ENCODE results near the gene KRTAP5-3. TPM values are rescaled to one million over a fixed set of nuclear protein-coding genes. Genes with fewer than 3 reads are reported as not detected.

KRTAP5-3 gene
- total RNA-seq, 1 experiment from 2014 or later = not detected

DNA sequence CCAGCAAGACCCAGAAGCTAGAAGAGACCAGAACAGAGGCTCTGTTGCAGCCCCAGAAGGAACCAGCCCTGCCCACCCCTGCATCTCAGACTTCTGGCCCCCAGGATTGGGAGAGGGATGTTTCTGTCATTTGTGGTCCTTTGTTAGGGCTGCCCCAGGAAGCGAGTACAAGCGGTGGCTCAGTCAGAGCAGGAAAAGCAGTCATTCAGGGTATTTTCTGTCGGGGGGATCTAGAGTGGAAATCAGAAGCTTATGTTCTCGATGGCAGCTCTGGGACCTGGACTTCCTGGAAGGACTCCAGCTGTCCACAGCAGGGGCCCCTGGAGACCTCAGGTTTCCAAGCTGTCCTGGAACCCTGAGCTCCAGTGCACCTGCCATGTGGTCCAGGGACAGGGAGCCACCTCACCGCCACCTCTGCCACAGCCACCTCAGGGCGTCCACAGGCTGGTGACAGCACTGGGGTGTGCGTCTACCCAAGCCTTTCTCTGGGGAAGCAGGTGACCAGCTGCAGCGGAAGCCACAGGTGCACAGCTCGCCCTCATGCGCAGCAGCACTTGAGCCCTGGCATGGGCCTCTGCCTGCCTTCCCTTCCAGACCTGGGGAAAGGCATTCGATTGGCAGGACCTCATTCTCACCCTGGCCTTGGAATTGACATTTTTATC is 23.9 kb upstream of the KRTAP5-3 start:
- BruUV-seq (replicated peaks) = no TSS peak
- Mint-ChIP-seq H3K4me1 (ENCODE audit: insufficient read depth, unreplicated experiment) (peaks cover 5% of the 10 kb centered on the region), H3K27me3 (ENCODE audit: insufficient read depth, unreplicated experiment) (peaks cover 77% of the 10 kb centered on the region), H3K9me3 (ENCODE audit: unreplicated experiment) (no peaks in the 10 kb centered on the region), H3K4me3 (ENCODE audit: unreplicated experiment) (no peak overlapping the region), H3K27ac (ENCODE audit: low read depth, unreplicated experiment) (no peak overlapping the region), H3K36me3 (ENCODE audit: insufficient read depth, unreplicated experiment) (no peaks in the 10 kb centered on the region)
- intact Hi-C loops (cut with micrococcal nuclease) = no loop called here
- TF ChIP-seq, protein P1, sequence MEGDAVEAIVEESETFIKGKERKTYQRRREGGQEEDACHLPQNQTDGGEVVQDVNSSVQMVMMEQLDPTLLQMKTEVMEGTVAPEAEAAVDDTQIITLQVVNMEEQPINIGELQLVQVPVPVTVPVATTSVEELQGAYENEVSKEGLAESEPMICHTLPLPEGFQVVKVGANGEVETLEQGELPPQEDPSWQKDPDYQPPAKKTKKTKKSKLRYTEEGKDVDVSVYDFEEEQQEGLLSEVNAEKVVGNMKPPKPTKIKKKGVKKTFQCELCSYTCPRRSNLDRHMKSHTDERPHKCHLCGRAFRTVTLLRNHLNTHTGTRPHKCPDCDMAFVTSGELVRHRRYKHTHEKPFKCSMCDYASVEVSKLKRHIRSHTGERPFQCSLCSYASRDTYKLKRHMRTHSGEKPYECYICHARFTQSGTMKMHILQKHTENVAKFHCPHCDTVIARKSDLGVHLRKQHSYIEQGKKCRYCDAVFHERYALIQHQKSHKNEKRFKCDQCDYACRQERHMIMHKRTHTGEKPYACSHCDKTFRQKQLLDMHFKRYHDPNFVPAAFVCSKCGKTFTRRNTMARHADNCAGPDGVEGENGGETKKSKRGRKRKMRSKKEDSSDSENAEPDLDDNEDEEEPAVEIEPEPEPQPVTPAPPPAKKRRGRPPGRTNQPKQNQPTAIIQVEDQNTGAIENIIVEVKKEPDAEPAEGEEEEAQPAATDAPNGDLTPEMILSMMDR (IDR thresholded peaks at IDR 0.05; ENCODE audit: unreplicated experiment) = no peak
- DNase-seq (ENCODE audit: unreplicated experiment) = no peak
- ChIA-PET POLR2A (interaction anchor here (0.5 to 0.7 kb wide), 2 partner anchors 115 to 514 kb away, joined by 3 read pairs; no protein-coding TSS in a partner anchor), CTCF (interaction anchor here (0.6 to 2.2 kb wide), 4 partner anchors 8 to 520 kb away, joined by 3 to 11 read pairs (median 6); no protein-coding TSS in a partner anchor)

DNA sequence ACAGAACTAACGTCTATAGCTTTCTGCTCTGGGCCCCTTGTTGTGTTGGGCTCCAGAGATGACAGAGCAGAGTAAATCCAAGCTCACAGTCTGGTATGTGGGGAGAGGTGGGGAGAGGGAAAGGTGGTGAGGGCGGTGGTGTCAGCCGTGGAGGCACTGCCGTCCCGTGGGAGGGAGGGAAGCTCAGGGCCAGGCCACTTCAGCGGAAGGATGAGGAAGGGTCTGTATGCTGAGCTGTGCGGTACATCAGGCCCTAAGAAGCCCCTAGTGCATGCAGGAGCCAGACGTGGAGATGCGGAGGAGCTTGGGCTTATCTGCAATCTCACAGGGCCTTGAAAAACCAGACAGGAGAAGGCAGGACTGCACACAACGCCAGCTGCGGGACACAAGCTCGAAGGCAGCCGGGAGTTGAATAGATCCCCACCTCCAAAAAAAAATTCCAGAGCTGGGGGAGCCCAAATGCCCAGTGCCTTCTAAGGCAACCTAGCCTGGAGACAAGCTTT is 22.9 kb upstream of the KRTAP5-3 start:
- H3K27me3 Mint-ChIP-seq (ENCODE audit: insufficient read depth, unreplicated experiment) = peaks cover 79% of the 10 kb centered on the region
- CTCF ChIA-PET = interaction anchor here (0.5 to 2.2 kb wide), 9 partner anchors 9 to 1000 kb away, joined by 3 to 11 read pairs (median 3); no protein-coding TSS in a partner anchor
- intact Hi-C loops (cut with micrococcal nuclease) = no loop called here
- no peak overlapping the region for H3K27ac Mint-ChIP-seq (ENCODE audit: low read depth, unreplicated experiment)
- H3K9me3 Mint-ChIP-seq (ENCODE audit: unreplicated experiment) = no peaks in the 10 kb centered on the region
- POLR2A ChIA-PET = no interaction called here
- TF ChIP-seq, protein P1 (IDR thresholded peaks at IDR 0.05; ENCODE audit: unreplicated experiment) = no peak
- no peak overlapping the region for H3K4me3 Mint-ChIP-seq (ENCODE audit: unreplicated experiment)
- H3K4me1 Mint-ChIP-seq (ENCODE audit: insufficient read depth, unreplicated experiment) = peaks cover 5% of the 10 kb centered on the region
- H3K36me3 Mint-ChIP-seq (ENCODE audit: insufficient read depth, unreplicated experiment) = no peaks in the 10 kb centered on the region
- BruUV-seq (replicated peaks) = no TSS peak
- DNase-seq (ENCODE audit: unreplicated experiment) = no peak

DNA sequence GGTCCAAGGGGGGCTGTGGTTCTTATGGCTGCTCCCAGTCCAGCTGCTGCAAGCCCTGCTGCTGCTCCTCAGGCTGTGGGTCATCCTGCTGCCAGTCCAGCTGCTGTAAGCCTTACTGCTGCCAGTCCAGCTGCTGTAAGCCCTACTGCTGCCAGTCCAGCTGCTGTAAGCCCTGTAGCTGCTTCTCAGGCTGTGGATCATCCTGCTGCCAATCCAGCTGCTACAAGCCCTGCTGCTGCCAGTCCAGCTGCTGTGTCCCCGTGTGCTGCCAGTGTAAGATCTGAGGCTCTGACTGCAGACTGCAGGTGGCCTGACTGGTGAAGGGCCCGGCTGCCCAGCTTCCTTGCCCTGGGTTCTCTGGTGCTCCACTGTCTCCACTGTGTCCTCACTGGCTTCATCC is 22.0 kb upstream of the KRTAP5-3 start:
- intact Hi-C loops (cut with micrococcal nuclease) = no loop called here
- H3K27me3 Mint-ChIP-seq (ENCODE audit: insufficient read depth, unreplicated experiment) = peaks cover 79% of the 10 kb centered on the region
- no TSS peak for BruUV-seq (replicated peaks)

More for the DNA sequence above, 22.0 kb upstream of the KRTAP5-3 start:
- Mint-ChIP-seq H3K36me3 (ENCODE audit: insufficient read depth, unreplicated experiment) (no peaks in the 10 kb centered on the region), H3K9me3 (ENCODE audit: unreplicated experiment) (no peaks in the 10 kb centered on the region), H3K4me3 (ENCODE audit: unreplicated experiment) (no peak overlapping the region), H3K27ac (ENCODE audit: low read depth, unreplicated experiment) (no peak overlapping the region), H3K4me1 (ENCODE audit: insufficient read depth, unreplicated experiment) (peaks cover 5% of the 10 kb centered on the region)
- TF ChIP-seq, protein P1 (IDR thresholded peaks at IDR 0.05; ENCODE audit: unreplicated experiment) = no peak
- POLR2A ChIA-PET = no interaction called here
- CTCF ChIA-PET = interaction anchor here (0.7 to 1.4 kb wide), 3 partner anchors 14 to 369 kb away, joined by 3 to 5 read pairs (median 4); no protein-coding TSS in a partner anchor
- no peak for DNase-seq (ENCODE audit: unreplicated experiment)

Measured in MCF 10A (cell line).